ENCODE data around the gene PADI2. TPM values are rescaled to one million over a fixed set of nuclear protein-coding genes. Genes with fewer than 3 reads are reported as not detected.

PADI2 gene
- total RNA-seq, 2 experiments from 2014 or later = 0.08 TPM; not detected in 1

DNA sequence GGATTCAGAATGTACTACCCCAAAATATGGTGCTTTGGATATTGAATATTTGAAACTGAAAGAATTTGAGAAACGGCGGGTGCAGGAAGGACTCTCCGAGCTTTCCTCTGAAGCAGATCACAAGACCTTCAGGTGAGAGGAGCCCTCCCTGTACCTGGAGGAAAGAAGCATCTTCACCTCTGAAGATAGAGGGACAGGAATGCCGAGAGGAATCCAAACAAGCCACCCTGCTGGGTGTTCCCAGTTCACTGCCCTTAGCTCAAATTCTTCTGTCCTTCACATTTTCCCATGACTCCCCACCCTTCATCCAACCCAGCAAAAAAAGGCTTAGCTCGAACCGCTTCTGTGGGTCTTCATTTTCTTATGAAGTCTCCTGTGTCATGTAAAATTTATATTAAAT, 18.2 kb upstream of the PADI2 start:
- no peak for DNase-seq (ENCODE audit: low spot score)
- Histone ChIP-seq H3K4me2 (ENCODE audit: low read length) (no peak overlapping the region), H3K9me3 (ENCODE audit: low read length) (no peaks in the 10 kb centered on the region), H3K79me2 (ENCODE audit: insufficient read depth, low read depth, low read length) (no peaks in the 10 kb centered on the region), H3K4me1 (ENCODE audit: insufficient read depth, low read length, poor library complexity, severe bottlenecking) (peaks cover 16% of the 10 kb centered on the region), H3K4me3 (ENCODE audit: low read depth, low read length, poor library complexity, severe bottlenecking) (no peak overlapping the region), H3K9me2 (ENCODE audit: insufficient read depth, low read length) (no peaks in the 10 kb centered on the region), H3K27ac (ENCODE audit: low read depth, low read length, poor library complexity, severe bottlenecking) (no peak overlapping the region), H3K36me3 (ENCODE audit: insufficient read depth, low read length) (no peaks in the 10 kb centered on the region), H2AFZ (ENCODE audit: low read length) (no peak overlapping the region), H4K20me1 (ENCODE audit: insufficient read depth, low read length) (no peaks in the 10 kb centered on the region)
- ChIA-PET CTCF (ENCODE audit: unreplicated experiment) (interaction anchor here (0.6 kb wide), 1 partner anchor 116 kb away, joined by 3 read pairs; no protein-coding TSS in a partner anchor), POLR2A (interaction anchor here (0.6 to 1.5 kb wide), 3 partner anchors 9 to 100 kb away, joined by 3 read pairs; no protein-coding TSS in a partner anchor)
- intact Hi-C loops (cut with micrococcal nuclease; ENCODE audit: unreplicated experiment) = no loop called here
- TF ChIP-seq, protein P1, sequence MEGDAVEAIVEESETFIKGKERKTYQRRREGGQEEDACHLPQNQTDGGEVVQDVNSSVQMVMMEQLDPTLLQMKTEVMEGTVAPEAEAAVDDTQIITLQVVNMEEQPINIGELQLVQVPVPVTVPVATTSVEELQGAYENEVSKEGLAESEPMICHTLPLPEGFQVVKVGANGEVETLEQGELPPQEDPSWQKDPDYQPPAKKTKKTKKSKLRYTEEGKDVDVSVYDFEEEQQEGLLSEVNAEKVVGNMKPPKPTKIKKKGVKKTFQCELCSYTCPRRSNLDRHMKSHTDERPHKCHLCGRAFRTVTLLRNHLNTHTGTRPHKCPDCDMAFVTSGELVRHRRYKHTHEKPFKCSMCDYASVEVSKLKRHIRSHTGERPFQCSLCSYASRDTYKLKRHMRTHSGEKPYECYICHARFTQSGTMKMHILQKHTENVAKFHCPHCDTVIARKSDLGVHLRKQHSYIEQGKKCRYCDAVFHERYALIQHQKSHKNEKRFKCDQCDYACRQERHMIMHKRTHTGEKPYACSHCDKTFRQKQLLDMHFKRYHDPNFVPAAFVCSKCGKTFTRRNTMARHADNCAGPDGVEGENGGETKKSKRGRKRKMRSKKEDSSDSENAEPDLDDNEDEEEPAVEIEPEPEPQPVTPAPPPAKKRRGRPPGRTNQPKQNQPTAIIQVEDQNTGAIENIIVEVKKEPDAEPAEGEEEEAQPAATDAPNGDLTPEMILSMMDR (conservative IDR thresholded peaks at IDR 0.05; ENCODE audit: low read length) = no peak
- TF ChIP-seq EZH2phosphoT487 (IDR thresholded peaks at IDR 0.05; ENCODE audit: borderline replicate concordance, low read depth, low read length) = no peak
- BruUV-seq (replicated peaks) = no TSS peak

DNA sequence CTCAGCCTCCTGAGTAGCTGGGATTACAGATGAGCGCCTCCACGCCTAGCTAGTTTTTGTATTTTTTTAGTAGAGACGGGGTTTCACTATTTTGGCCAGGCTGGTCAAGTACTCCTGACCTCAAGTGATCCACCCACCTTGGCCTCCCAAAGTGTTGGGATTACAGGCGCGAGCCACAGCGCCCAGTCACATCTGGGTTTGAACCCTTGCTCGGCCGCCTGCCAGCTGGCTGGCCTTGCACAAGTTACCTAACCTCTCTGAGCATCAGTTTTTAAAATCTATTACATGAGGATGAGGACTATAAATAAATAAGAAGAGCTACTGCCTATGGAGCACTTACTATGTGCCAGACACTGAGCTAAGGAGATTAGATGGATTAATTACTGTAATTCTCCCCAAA, 17.7 kb upstream of the PADI2 start:
- Histone ChIP-seq H3K9me2 (ENCODE audit: insufficient read depth, low read length) (no peaks in the 10 kb centered on the region), H3K4me1 (ENCODE audit: insufficient read depth, low read length, poor library complexity, severe bottlenecking) (peaks cover 14% of the 10 kb centered on the region), H3K36me3 (ENCODE audit: insufficient read depth, low read length) (no peaks in the 10 kb centered on the region), H3K27ac (ENCODE audit: low read depth, low read length, poor library complexity, severe bottlenecking) (no peak overlapping the region), H3K4me3 (ENCODE audit: low read depth, low read length, poor library complexity, severe bottlenecking) (no peak overlapping the region), H3K9me3 (ENCODE audit: low read length) (no peaks in the 10 kb centered on the region), H2AFZ (ENCODE audit: low read length) (no peak overlapping the region), H3K4me2 (ENCODE audit: low read length) (no peak overlapping the region), H4K20me1 (ENCODE audit: insufficient read depth, low read length) (no peaks in the 10 kb centered on the region), H3K79me2 (ENCODE audit: insufficient read depth, low read depth, low read length) (no peaks in the 10 kb centered on the region)
- TF ChIP-seq EZH2phosphoT487 (IDR thresholded peaks at IDR 0.05; ENCODE audit: borderline replicate concordance, low read depth, low read length) = no peak
- TF ChIP-seq, protein P1 (conservative IDR thresholded peaks at IDR 0.05; ENCODE audit: low read length) = no peak
- no peak for DNase-seq (ENCODE audit: low spot score)
- ChIA-PET CTCF (ENCODE audit: unreplicated experiment) (interaction anchor here (0.8 kb wide), 1 partner anchor 100 kb away, joined by 3 read pairs; no protein-coding TSS in a partner anchor), POLR2A (interaction anchor here (0.6 to 0.7 kb wide), 2 partner anchors 16 to 100 kb away, joined by 3 read pairs; no protein-coding TSS in a partner anchor)
- BruUV-seq (replicated peaks) = no TSS peak
- intact Hi-C loops (cut with micrococcal nuclease; ENCODE audit: unreplicated experiment) = no loop called here

DNA sequence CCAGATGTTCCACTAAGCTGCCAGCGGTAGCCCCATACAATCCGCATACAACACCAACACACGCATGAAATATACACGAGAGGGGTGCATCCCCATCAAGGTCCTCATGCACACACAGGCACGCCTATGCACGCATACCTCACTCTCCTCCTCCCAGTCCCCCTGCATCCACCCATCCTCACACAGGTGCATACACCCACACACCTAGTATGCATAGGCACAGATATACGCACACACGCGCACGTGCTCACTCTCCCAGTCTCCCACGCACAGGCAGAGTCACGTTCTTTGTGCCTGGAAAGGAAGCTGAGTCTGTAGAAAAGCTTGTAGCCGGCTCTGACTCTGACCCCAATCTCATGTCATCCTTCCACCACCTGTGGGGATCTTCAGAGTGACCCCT, 16.9 kb upstream of the PADI2 start:
- BruUV-seq (replicated peaks) = no TSS peak
- TF ChIP-seq, protein P1 (conservative IDR thresholded peaks at IDR 0.05; ENCODE audit: low read length) = no peak
- TF ChIP-seq EZH2phosphoT487 (IDR thresholded peaks at IDR 0.05; ENCODE audit: borderline replicate concordance, low read depth, low read length) = no peak
- no peak overlapping the region for H3K4me2 ChIP-seq (ENCODE audit: low read length)

More for the DNA sequence above, 16.9 kb upstream of the PADI2 start:
- H3K9me2 ChIP-seq (ENCODE audit: insufficient read depth, low read length) = no peaks in the 10 kb centered on the region
- H3K79me2 ChIP-seq (ENCODE audit: insufficient read depth, low read depth, low read length) = no peaks in the 10 kb centered on the region
- peaks cover 7% of the 10 kb centered on the region for H3K4me1 ChIP-seq (ENCODE audit: insufficient read depth, low read length, poor library complexity, severe bottlenecking)
- H3K36me3 ChIP-seq (ENCODE audit: insufficient read depth, low read length) = no peaks in the 10 kb centered on the region
- DNase-seq (ENCODE audit: low spot score) = no peak
- H3K9me3 ChIP-seq (ENCODE audit: low read length) = no peaks in the 10 kb centered on the region
- intact Hi-C loops (cut with micrococcal nuclease; ENCODE audit: unreplicated experiment) = no loop called here
- H3K27ac ChIP-seq (ENCODE audit: low read depth, low read length, poor library complexity, severe bottlenecking) = no peak overlapping the region
- POLR2A ChIA-PET = no interaction called here
- no peak overlapping the region for H3K4me3 ChIP-seq (ENCODE audit: low read depth, low read length, poor library complexity, severe bottlenecking)
- CTCF ChIA-PET (ENCODE audit: unreplicated experiment) = interaction anchor here (0.8 kb wide), 1 partner anchor 100 kb away, joined by 3 read pairs; no protein-coding TSS in a partner anchor
- H2AFZ ChIP-seq (ENCODE audit: low read length) = no peak overlapping the region
- no peaks in the 10 kb centered on the region for H4K20me1 ChIP-seq (ENCODE audit: insufficient read depth, low read length)

All from OCI-LY7 (cell line).